Measurements from ENCODE around the gene ZIC4.

DNA sequence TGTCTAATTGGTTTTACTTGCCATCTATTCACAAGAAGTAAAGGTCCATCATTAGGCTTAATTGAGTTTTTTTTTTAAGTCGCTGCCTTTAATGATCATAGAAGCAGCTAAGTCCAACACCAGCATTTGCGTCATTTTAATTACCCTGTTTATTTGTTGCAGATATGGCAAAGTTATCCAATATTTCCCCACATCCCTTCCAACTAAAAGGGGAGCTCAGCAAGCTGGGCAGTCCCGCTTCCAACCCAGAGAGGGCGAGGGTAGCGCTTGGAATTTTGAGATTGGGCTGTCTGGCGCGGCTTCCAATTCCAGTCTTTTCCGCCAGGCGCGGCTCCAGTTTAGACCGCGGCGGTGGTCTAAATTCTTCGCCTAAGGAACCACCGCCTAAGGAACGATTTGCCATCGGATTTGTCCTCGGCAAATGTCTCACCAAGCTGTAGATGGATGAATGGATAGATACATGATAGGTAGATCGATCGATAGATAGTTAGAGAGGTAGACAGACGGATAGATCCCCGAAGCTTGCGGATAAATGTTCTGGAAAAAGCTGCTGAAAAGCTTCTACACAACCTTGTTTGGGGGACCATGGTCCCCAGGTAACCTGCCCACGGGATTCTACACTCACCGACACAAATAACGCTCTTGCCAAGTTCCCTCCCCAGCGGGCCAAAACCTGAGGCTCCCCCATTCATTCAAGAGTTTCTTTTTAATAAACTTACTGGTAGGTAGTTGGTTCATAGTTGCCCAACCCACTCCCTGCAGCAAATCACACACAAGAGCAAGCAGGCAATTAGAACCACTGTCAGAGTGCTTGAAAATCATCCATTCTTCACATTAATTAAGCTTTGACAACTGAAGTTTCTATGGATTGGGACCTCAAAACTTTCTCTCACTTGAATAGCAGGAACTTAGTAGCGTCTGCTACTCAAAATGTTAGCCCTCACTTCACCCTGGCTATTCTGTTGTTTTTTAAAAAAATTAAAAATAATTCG is 49.1 kb downstream of the ZIC4 start:
- no peak for TF ChIP-seq EGR1 (IDR thresholded peaks at IDR 0.05)
- TF ChIP-seq, protein P1, sequence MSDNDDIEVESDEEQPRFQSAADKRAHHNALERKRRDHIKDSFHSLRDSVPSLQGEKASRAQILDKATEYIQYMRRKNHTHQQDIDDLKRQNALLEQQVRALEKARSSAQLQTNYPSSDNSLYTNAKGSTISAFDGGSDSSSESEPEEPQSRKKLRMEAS (IDR thresholded peaks at IDR 0.05), result no peak
- no peak for TF ChIP-seq TEAD4 (IDR thresholded peaks at IDR 0.05)
- TF ChIP-seq TAF1 (IDR thresholded peaks at IDR 0.05; ENCODE audit: low read depth), result no peak
- TF ChIP-seq RAD21 (IDR thresholded peaks at IDR 0.05; ENCODE audit: low read depth), result no peak
- TF ChIP-seq, protein P2, sequence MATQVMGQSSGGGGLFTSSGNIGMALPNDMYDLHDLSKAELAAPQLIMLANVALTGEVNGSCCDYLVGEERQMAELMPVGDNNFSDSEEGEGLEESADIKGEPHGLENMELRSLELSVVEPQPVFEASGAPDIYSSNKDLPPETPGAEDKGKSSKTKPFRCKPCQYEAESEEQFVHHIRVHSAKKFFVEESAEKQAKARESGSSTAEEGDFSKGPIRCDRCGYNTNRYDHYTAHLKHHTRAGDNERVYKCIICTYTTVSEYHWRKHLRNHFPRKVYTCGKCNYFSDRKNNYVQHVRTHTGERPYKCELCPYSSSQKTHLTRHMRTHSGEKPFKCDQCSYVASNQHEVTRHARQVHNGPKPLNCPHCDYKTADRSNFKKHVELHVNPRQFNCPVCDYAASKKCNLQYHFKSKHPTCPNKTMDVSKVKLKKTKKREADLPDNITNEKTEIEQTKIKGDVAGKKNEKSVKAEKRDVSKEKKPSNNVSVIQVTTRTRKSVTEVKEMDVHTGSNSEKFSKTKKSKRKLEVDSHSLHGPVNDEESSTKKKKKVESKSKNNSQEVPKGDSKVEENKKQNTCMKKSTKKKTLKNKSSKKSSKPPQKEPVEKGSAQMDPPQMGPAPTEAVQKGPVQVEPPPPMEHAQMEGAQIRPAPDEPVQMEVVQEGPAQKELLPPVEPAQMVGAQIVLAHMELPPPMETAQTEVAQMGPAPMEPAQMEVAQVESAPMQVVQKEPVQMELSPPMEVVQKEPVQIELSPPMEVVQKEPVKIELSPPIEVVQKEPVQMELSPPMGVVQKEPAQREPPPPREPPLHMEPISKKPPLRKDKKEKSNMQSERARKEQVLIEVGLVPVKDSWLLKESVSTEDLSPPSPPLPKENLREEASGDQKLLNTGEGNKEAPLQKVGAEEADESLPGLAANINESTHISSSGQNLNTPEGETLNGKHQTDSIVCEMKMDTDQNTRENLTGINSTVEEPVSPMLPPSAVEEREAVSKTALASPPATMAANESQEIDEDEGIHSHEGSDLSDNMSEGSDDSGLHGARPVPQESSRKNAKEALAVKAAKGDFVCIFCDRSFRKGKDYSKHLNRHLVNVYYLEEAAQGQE (IDR thresholded peaks at IDR 0.05; ENCODE audit: low read depth), result no peak
- TF ChIP-seq CEBPB (IDR thresholded peaks at IDR 0.05), result no peak
- TF ChIP-seq YY1 (IDR thresholded peaks at IDR 0.05; ENCODE audit: low read depth), result no peak
- TF ChIP-seq CREB1 (IDR thresholded peaks at IDR 0.05; ENCODE audit: low read depth), result no peak
- no peak for TF ChIP-seq EP300 (IDR thresholded peaks at IDR 0.05; ENCODE audit: borderline replicate concordance)
- no peak for TF ChIP-seq FOXM1 (IDR thresholded peaks at IDR 0.05; ENCODE audit: borderline replicate concordance, low read depth)
- TF ChIP-seq NFIC (IDR thresholded peaks at IDR 0.05), result no peak
- TF ChIP-seq, protein P3, sequence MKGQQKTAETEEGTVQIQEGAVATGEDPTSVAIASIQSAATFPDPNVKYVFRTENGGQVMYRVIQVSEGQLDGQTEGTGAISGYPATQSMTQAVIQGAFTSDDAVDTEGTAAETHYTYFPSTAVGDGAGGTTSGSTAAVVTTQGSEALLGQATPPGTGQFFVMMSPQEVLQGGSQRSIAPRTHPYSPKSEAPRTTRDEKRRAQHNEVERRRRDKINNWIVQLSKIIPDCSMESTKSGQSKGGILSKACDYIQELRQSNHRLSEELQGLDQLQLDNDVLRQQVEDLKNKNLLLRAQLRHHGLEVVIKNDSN (IDR thresholded peaks at IDR 0.05), result no peak
- no peak for TF ChIP-seq TCF12 (IDR thresholded peaks at IDR 0.05; ENCODE audit: low read depth)
